Peyer's patch (tissue), 4 donors: ENCODE results near the gene FBLN1. TPM values are rescaled to one million over a fixed set of nuclear protein-coding genes. Genes with fewer than 3 reads are reported as not detected.
"Not testable (repeated sequence)": the region's sequence is repeated elsewhere in the genome, so short reads cannot be mapped to it uniquely, and the experiment has no call there.

Experiments used
- DNase-seq, 3 donors: peaks; one replicate each; pipeline ENCODE4 v3.0.0-alpha.2; 2017 to 2019
- H3K27ac ChIP-seq, 4 donors: fragments of 200-600 bp; sonication (generic); one replicate each; pipeline ENCODE4 v1.5.1; 2016 to 2019
- H3K27me3 ChIP-seq, 2 donors: fragments of 200-600 bp; sonication (generic); one replicate each; pipeline ENCODE4 v1.5.1; 2019
- H3K36me3 ChIP-seq, 3 donors: fragments of 200-600 bp; sonication (generic); one replicate each; pipeline ENCODE4 v1.5.1; 2016 to 2019
- H3K4me1 ChIP-seq, 4 donors: fragments of 200-600 bp; sonication (generic); one replicate each; pipeline ENCODE4 v1.5.1; 2016 to 2019
- H3K4me3 ChIP-seq, 4 donors: fragments of 200-600 bp; sonication (generic); 1 replicate in 3 of 4; 2 replicates in 1 of 4; pipeline ENCODE4 v1.5.1; 2016 to 2019; ENCODE audit warnings: mild to moderate bottlenecking in 1 of 4
- H3K9me3 ChIP-seq, 4 donors: fragments of 200-600 bp; sonication (generic); one replicate each; pipeline ENCODE4 v1.5.1; 2016 to 2019; ENCODE audit warnings: mild to moderate bottlenecking in 1 of 4
- POLR2A ChIP-seq, 2 donors: fragments of 450-650 bp; IDR thresholded peaks; one replicate each; pipeline ENCODE4 v1.5.1; 2017; ENCODE audit warnings: antibody characterized with exemption in 2 of 2, mild to moderate bottlenecking in 2 of 2, moderate library complexity in 2 of 2
- total RNA-seq, 4 donors: library from RNA; depleted of rRNA; stranded (reverse); fragments of >200 nt; gene quantifications; one replicate each; pipeline ENCODE4 v1.1.0, GENCODE V29; 2016
- TF ChIP-seq, protein P1 (sequence below), 6 experiments: fragments of 450-650 bp in 4 of 6; fragments of 200-600 bp in 2 of 6; sonication (generic) in 1 of 6; IDR thresholded peaks; one replicate each; pipeline ENCODE4 v1.5.1; 2017 to 2019; ENCODE audit warnings: antibody characterized with exemption in 6 of 6, mild to moderate bottlenecking in 3 of 6, moderate library complexity in 1 of 6

The FBLN1 gene
- total RNA-seq, 4 donors from 2014 or later = 29.8 to 162 (median 136) TPM

GRCh38 chr22:45456811-45457210, 45.9 kb upstream of the FBLN1 start:
- H3K9me3 ChIP-seq = no peaks in the 10 kb centered on the region
- H3K4me1 ChIP-seq = no peaks in the 10 kb centered on the region
- no peak overlapping the region for H3K4me3 ChIP-seq
- H3K36me3 ChIP-seq = no peaks in the 10 kb centered on the region
- no peak for TF ChIP-seq POLR2A (IDR thresholded peaks at IDR 0.05)
- TF ChIP-seq, protein P1, sequence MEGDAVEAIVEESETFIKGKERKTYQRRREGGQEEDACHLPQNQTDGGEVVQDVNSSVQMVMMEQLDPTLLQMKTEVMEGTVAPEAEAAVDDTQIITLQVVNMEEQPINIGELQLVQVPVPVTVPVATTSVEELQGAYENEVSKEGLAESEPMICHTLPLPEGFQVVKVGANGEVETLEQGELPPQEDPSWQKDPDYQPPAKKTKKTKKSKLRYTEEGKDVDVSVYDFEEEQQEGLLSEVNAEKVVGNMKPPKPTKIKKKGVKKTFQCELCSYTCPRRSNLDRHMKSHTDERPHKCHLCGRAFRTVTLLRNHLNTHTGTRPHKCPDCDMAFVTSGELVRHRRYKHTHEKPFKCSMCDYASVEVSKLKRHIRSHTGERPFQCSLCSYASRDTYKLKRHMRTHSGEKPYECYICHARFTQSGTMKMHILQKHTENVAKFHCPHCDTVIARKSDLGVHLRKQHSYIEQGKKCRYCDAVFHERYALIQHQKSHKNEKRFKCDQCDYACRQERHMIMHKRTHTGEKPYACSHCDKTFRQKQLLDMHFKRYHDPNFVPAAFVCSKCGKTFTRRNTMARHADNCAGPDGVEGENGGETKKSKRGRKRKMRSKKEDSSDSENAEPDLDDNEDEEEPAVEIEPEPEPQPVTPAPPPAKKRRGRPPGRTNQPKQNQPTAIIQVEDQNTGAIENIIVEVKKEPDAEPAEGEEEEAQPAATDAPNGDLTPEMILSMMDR (IDR thresholded peaks at IDR 0.05) = no peak
- no peak overlapping the region for H3K27ac ChIP-seq
- H3K27me3 ChIP-seq = no peaks in the 10 kb centered on the region
- DNase-seq = no peak

DNA sequence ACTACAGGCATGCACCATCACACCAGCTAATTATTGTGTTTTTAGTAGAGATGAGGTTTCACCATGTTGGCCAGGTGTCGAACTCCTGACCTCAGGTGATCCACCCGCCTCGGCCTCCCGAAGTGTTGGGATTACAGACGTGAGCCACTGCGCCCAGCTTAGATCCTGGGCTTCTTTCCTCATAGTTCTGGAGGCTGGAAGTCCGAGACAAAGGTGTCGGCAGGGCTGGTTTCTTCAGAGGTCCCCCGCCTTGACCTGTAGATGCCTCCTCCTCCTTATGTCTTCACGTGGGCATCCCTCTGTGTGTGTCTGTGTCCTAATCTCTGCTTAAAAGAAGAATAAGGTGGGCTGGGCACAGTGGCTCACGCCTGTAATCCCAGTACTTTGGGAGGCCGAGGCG, 44.2 kb upstream of the FBLN1 start:
- no peaks in the 10 kb centered on the region for H3K4me1 ChIP-seq
- no peak overlapping the region for H3K27ac ChIP-seq
- H3K27me3 ChIP-seq = no peaks in the 10 kb centered on the region
- peak in 1 of 3 donors; percentile 15 for DNase-seq
- H3K4me3 ChIP-seq = no peak overlapping the region
- H3K9me3 ChIP-seq = no peaks in the 10 kb centered on the region
- TF ChIP-seq POLR2A (IDR thresholded peaks at IDR 0.05) = no peak
- TF ChIP-seq, protein P1 (IDR thresholded peaks at IDR 0.05) = no peak
- no peaks in the 10 kb centered on the region for H3K36me3 ChIP-seq

DNA sequence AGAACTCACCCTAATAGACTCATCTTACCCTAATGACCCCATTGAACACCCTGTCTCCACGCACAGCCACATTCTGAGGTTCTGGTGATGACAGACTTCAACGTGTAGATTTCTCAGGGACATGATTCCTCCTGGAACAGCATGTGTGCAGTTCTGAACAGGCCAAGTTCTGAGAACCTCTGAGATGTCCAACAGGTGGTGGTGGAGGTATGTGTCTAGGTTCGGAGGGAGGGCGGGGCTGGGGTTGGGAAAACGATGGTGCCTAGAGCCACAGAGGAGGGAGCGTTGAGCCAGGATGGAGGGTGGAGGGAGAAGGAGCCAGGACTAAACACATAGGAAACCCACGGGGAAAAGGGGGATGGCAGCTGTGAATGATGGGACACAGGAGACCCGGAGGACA, 43.4 kb upstream of the FBLN1 start:
- no peak for DNase-seq
- TF ChIP-seq, protein P1 (IDR thresholded peaks at IDR 0.05) = no peak
- TF ChIP-seq POLR2A (IDR thresholded peaks at IDR 0.05) = no peak
- Histone ChIP-seq H3K4me1 (no peaks in the 10 kb centered on the region), H3K9me3 (no peaks in the 10 kb centered on the region), H3K27me3 (no peaks in the 10 kb centered on the region), H3K4me3 (no peak overlapping the region), H3K27ac (peak overlapping the region in 2 of 4 donors; percentile 39 to 63), H3K36me3 (no peaks in the 10 kb centered on the region)

GRCh38 chr22:45460288-45461109, 42.2 kb upstream of the FBLN1 start:
- no peaks in the 10 kb centered on the region for H3K27me3 ChIP-seq
- TF ChIP-seq, protein P1 (IDR thresholded peaks at IDR 0.05) = no peak
- TF ChIP-seq POLR2A (IDR thresholded peaks at IDR 0.05) = no peak
- H3K27ac ChIP-seq = peak overlapping the region in 3 of 4 donors; percentile 52 to 64 (median 63)
- no peaks in the 10 kb centered on the region for H3K9me3 ChIP-seq
- H3K4me3 ChIP-seq = no peak overlapping the region
- no peaks in the 10 kb centered on the region for H3K4me1 ChIP-seq
- peak in 1 of 3 donors; percentile 53 for DNase-seq
- H3K36me3 ChIP-seq = no peaks in the 10 kb centered on the region

DNA sequence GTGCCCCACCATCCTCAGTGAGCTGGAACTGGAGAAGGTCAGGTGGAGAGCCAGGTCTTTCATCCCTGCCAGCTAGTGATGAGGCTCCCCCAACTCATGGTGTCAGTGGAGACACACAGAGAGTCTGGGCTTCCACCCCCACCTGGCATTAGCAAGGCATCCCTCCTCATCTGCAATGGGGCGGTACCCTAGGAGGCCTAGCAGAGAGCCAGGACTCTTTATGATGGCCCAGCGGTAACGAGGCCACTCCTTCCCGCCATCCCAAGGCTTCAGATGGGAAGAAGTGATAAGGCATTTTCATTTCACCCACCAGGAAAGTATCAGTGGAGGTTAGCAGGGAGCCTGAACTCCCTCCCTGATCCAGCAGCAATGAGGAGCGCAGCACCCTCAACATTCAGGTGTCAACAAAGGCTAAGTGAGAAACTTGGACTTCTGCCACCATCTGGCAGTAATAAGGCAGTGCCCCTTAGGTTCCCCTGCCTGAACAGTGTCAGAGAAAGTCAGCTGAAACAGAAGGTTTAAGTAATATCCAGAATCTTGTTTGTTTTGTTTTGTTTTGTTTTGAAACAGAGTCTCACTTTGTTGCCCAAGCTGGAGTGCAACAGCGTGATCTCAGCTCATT, 40.5 kb upstream of the FBLN1 start:
- no peak overlapping the region for H3K27ac ChIP-seq
- TF ChIP-seq POLR2A (IDR thresholded peaks at IDR 0.05) = no peak
- TF ChIP-seq, protein P1 (IDR thresholded peaks at IDR 0.05) = no peak

GRCh38 chr22:45463691-45464090, 39.0 kb upstream of the FBLN1 start:
- not testable (repeated sequence) for H3K9me3 ChIP-seq

More for the DNA sequence above, 40.5 kb upstream of the FBLN1 start:
- no peaks in the 10 kb centered on the region for H3K36me3 ChIP-seq
- H3K27me3 ChIP-seq = no peaks in the 10 kb centered on the region
- H3K4me1 ChIP-seq = no peaks in the 10 kb centered on the region
- peak in 1 of 3 donors; percentile 15 for DNase-seq
- H3K9me3 ChIP-seq = no peaks in the 10 kb centered on the region
- no peak overlapping the region for H3K4me3 ChIP-seq

More at GRCh38 chr22:45463691-45464090, 39.0 kb upstream of the FBLN1 start:
- H3K27me3 ChIP-seq, H3K36me3 ChIP-seq, H3K4me1 ChIP-seq, H3K4me3 ChIP-seq, H3K27ac ChIP-seq: not testable (repeated sequence)
- peak in 1 of 3 donors; percentile 5 for DNase-seq
